ENCODE data around the gene BPHL.
"Not testable (repeated sequence)": the region's sequence is repeated elsewhere in the genome, so short reads cannot be mapped to it uniquely, and the experiment has no call there.

Gene BPHL

GRCh38 chr6:3118353-3119039, at the start of gene BPHL:
BPHL (plus strand) TSS chr6:3118711; CDS start chr6:3118741, 30 bp downstream.
- DNase-seq: peak; percentile 99

- no peak for DNase-seq
Measured at GRCh38 chr6:3071568-3071967, 46.9 kb upstream of the BPHL start.

GRCh38 chr6:3072798-3073197, 45.7 kb upstream of the BPHL start:
- DNase-seq: no peak

GRCh38 chr6:3073382-3073781, 45.1 kb upstream of the BPHL start:
- DNase-seq: no peak

GRCh38 chr6:3075772-3076113, 42.8 kb upstream of the BPHL start:
- DNase-seq: no peak

- DNase-seq: no peak
Measured at GRCh38 chr6:3076320-3076719, 42.2 kb upstream of the BPHL start.

GRCh38 chr6:3077430-3077829, 41.1 kb upstream of the BPHL start:
- DNase-seq: no peak

DNA sequence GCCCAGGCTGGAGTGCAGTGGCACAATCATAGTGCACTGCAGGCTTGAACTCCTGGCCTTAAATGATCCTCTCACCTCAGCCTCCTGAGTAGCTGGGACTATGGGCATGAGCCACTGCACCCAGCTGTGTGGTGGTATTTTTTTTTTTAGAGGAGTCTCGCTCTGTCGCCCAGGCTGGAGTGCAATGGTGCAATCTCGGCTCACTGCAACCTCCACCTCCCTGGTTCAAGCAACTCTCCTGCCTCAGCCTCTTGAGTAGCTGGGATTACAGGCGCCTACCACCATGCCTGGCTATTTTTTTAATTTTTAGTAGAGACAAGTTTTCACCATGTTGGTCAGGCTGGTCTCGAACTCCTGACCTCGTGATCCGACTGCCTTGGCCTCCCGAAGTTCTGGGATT, 39.6 kb upstream of the BPHL start:
- DNase-seq: not testable (repeated sequence)

- DNase-seq: no peak
Measured at GRCh38 chr6:3079682-3080081, 38.8 kb upstream of the BPHL start.

- DNase-seq: no peak
Measured at GRCh38 chr6:3081960-3082359, 36.6 kb upstream of the BPHL start.

- DNase-seq: no peak
Measured at GRCh38 chr6:3085074-3085473, 33.4 kb upstream of the BPHL start.

- no peak for DNase-seq
Measured at GRCh38 chr6:3086282-3086946, 32.1 kb upstream of the BPHL start.

DNA sequence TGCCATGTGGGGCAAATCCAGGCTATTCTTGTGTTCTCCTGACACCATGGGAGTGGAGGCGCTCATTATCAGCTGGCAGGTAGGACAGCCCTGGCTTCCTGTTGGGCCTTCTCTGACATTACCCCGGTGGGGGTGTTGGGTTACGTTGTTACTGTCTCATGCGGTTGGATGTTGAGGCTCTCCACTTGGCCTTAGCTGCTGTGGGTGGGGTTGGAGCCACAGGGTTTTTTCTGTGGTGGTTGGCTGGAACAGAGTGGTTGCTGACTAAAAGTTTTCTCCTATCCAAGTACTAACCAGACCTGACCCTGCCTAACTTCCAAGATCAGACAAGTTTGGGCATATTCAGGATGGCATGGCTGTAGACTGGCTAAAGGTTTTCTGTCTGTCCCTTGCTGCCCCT, 30.1 kb upstream of the BPHL start:
- DNase-seq: no peak

DNA sequence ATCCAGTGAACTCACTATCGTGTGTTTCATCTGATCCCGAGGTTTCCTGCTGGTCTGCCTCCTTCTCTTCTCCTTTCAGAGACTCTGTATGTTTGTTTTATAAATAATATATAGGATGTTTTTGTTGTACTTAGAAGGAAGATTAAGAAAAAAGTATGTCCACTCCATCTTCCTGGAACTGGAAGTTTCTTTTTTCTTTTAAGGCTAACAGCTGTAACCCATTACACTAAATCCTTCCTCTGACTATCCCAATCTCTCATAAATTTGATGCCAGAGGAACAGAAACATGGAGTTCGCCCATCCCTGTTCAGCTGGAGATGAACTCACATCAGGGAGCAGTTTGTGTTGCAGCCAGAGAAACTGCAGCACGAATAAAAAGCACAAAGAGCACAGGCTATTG, 29.5 kb upstream of the BPHL start:
- DNase-seq: no peak

- DNase-seq: no peak
Measured at GRCh38 chr6:3090013-3090412, 28.5 kb upstream of the BPHL start.

GRCh38 chr6:3094815-3095214, 23.7 kb upstream of the BPHL start:
- no peak for DNase-seq

GRCh38 chr6:3102875-3103274, 15.6 kb upstream of the BPHL start:
- peak; percentile 27 for DNase-seq

DNA sequence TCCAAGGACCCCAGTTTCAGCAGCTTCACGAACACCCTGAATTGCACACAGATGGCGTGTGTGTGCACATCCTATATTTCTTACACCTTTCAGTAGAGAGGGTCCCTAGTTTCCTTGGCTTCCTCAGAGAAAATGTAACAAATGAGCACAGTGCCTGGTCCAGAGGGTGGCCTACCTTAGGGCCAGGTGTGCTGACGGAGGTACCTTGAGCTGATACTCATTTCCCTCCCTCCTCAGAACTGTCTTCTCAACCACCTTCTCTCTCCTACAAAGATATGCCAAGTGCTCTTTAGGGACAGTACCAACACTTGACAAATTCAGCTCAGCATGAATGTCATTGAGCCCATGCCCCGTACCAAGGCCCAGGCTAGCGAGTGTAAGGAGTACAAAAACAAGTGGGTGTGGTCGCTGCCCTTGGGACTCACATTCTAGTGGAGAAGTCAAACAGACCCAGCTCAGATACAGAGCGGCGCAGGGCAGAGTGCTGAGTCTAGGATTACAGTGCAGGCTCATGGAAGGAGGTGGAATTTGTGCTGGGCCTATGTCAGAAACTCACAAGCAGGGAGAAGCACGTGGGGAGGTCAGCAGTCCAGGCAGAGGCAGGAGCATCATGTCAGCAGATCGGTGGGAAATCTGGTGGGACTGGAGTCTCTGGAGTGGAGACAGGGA, 9.6 kb upstream of the BPHL start:
- DNase-seq: no peak

- no peak for DNase-seq
Measured at GRCh38 chr6:3109761-3110160, 8.8 kb upstream of the BPHL start.

DNA sequence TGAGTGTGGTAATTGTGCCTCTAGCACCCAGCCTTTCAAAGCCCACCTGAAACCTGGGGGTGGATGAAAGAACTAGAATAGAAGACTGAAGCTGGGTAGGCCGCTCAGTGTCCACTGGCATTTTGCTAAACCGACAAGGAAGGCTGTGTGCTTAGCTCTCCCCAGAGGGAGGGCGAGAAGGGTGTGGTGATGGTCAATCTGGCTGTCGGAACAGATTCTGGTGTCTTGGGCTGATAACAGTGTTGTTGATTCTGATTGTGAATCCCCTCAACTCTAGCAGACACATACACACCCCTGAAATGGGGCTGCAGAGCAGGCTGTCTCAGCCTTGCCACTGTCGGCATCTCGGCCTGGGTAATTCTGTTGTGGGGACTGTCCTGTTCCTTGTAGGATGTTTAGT, 4.1 kb upstream of the BPHL start:
- no peak for DNase-seq

GRCh38 chr6:3117912-3118352, 579 bp upstream of the BPHL start:
- DNase-seq: no peak

DNA sequence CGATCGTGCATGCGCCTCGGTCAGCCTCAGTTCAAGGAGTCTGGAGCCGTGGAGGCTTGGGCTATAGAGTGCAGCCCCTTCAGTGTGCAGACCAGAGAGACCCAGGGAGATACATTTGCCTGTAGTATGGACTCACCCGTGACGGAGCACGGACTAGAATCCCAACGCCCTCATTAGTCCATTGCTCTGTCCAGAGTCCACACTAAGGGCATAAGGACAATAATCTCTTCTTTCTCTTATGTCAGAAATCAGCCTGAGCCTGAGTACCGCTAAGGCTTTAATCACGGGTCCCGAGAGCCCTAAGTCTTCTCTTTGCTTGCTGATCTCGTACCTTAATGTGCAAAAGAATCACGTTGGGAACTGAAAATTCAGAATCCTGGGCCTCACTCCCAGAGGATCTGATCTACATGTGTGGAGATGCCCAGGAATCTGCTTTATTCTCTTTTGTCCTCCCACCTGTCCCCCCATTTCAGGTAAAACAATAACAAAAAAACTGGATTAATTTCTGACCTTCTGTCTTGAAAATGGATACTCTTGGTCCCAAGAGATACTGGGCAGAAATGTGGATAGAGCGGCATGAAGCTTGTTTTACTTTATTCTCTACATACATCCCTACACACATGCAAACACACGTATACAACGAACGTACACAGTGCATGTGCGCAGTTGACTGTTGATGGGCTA, 671 bp downstream of the BPHL start:
- DNase-seq: no peak

- DNase-seq: no peak
Measured at GRCh38 chr6:3120765-3121089, 2.2 kb downstream of the BPHL start.

DNA sequence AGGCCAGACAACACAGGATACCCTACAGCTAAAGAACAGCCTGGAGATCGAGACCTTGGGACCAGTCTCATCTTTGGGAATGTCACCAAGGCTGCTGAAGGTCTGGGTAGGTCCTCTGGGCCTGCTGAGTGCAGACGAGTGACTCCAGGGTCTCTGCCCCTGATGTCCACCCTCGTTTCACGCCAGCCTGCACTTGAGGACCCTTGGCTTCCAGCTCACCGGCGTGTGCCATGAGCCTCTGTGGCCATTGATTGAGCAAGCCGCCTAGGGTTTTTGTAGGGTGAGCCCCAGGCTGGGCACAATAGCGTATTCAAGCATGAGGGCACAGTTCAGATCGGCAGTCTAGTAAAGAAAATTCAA, 4.3 kb downstream of the BPHL start:
- DNase-seq: no peak
